Upper lobe of left lung (tissue), 6 donors: ENCODE data around the gene RSRC2. TPM values are rescaled to one million over a fixed set of nuclear protein-coding genes. Genes with fewer than 3 reads are reported as not detected.
"Not testable (repeated sequence)": the region's sequence is repeated elsewhere in the genome, so short reads cannot be mapped to it uniquely, and the experiment has no call there.

ENCODE experiments used
- ATAC-seq, 2 donors: fragments of 200-7000 bp; cut with Tn5 transposase; one replicate each; pipeline ENCODE4 v1.9.1; 2022; ENCODE audit warnings: mild to moderate bottlenecking in 2 of 2, moderate library complexity in 2 of 2; ENCODE audit not compliant: low FRiP score in 2 of 2
- DNase-seq, 2 donors: peaks; one replicate each; pipeline ENCODE4 v3.0.0-alpha.2; 2019 to 2020
- H3K27ac ChIP-seq, 4 donors: fragments of 200-600 bp; sonication (generic); one replicate each; pipeline ENCODE4 v1.5.1; 2016 to 2019
- H3K27me3 ChIP-seq, 4 donors: fragments of 200-600 bp; sonication (generic); one replicate each; pipeline ENCODE4 v1.5.1; 2017 to 2019
- H3K36me3 ChIP-seq, 4 donors: fragments of 200-600 bp; sonication (generic); one replicate each; pipeline ENCODE4 v1.5.1; 2016 to 2019
- H3K4me1 ChIP-seq, 4 donors: fragments of 200-600 bp; sonication (generic); one replicate each; pipeline ENCODE4 v1.5.1; 2018 to 2019
- H3K4me3 ChIP-seq, 4 donors: fragments of 200-600 bp; sonication (generic); one replicate each; pipeline ENCODE4 v1.5.1; 2017 to 2019; ENCODE audit warnings: mild to moderate bottlenecking in 2 of 4, moderate library complexity in 1 of 4
- H3K9me3 ChIP-seq, 4 donors: fragments of 200-600 bp; sonication (generic); one replicate each; pipeline ENCODE4 v1.5.1; 2018 to 2019
- CTCF ChIP-seq, 6 experiments: fragments of 450-650 bp in 4 of 6; fragments of 200-600 bp in 2 of 6; sonication (generic) in 2 of 6; IDR thresholded peaks; one replicate each; pipeline ENCODE4 v1.5.1; 2016 to 2019; ENCODE audit warnings: antibody characterized with exemption in 6 of 6
- EP300 ChIP-seq, 4 donors: sonication (generic); formaldehyde crosslinking; IDR thresholded peaks; one replicate each; pipeline ENCODE4 v1.5.1; 2017; ENCODE audit warnings: antibody characterized with exemption in 4 of 4, control low read depth in 2 of 4
- POLR2A ChIP-seq, 4 donors: fragments of 450-650 bp; IDR thresholded peaks; one replicate each; pipeline ENCODE4 v1.5.1; 2016 to 2017; ENCODE audit warnings: antibody characterized with exemption in 4 of 4, mild to moderate bottlenecking in 2 of 4
- POLR2AphosphoS5 ChIP-seq, 2 donors: sonication (generic); formaldehyde crosslinking; IDR thresholded peaks; one replicate each; pipeline ENCODE4 v1.5.1; 2017; ENCODE audit warnings: antibody characterized with exemption in 2 of 2
- WGBS, 2 donors: methylation state at CpG; one replicate each; pipeline ENCODE4 v1.1.5; 2017 to 2018; 5-methylcytosine and 5-hydroxymethylcytosine counted together
- total RNA-seq, 6 donors: library from RNA; depleted of rRNA in 4 of 6; stranded (reverse); fragments of >200 nt in 4 of 6; gene quantifications; one replicate each; pipeline versions ENCODE4 v1.1.0 to v1.2.1, GENCODE V29; 2016 to 2021
- donor health status: DM: no; HTN: no; CAD: no; lungs with moderate emphysema.
- donor health status: DM: no; HTN: yes; CAD: no; lungs with severe emphysema.

RSRC2 gene
- total RNA-seq = 100 to 1,000 TPM in 3 of 6 donors, 10 to 100 TPM in 3; 52.8 to 241 (median 88.3) TPM

GRCh38 chr12:122526683-122527477 is at the start of gene RSRC2, which contains the start of gene KNTC1:
RSRC2 (minus strand) TSS chr12:122526936; CDS start chr12:122526853, 83 bp downstream.
KNTC1 (plus strand) TSS chr12:122527249; CDS start chr12:122530064, 2,815 bp downstream.
- H3K27me3 ChIP-seq = no peaks in the 10 kb centered on the region
- H3K36me3 ChIP-seq = peaks cover under 1 to 15% (median 3%) of the 10 kb centered on the region in 4 donors
- H3K27ac ChIP-seq = peak within 1 kb of the TSS; percentile 98 to 100 (median 99)
- peaks cover 35 to 46% (median 41%) of the 10 kb centered on the region in 4 donors for H3K4me1 ChIP-seq
- peak within 1 kb of the TSS; percentile 58 to 79 (median 64) for H3K4me3 ChIP-seq
- no peak for TF ChIP-seq CTCF (IDR thresholded peaks at IDR 0.05)
- peak; percentile 95 to 96 for TF ChIP-seq POLR2AphosphoS5 (IDR thresholded peaks at IDR 0.05)
- TF ChIP-seq POLR2A (IDR thresholded peaks at IDR 0.05) = peak; percentile 93 to 99 (median 96)
- peak in 1 of 4 donors; percentile 72 for TF ChIP-seq EP300 (IDR thresholded peaks at IDR 0.05)
- no peaks in the 10 kb centered on the region for H3K9me3 ChIP-seq
- 0% methylated on average over 43 to 51 of the region's 51 CpGs for WGBS, 2 donors
- ATAC-seq = peak; percentile 98 to 100
- peak; percentile 94 to 99 for DNase-seq

GRCh38 chr12:122571821-122572220 is 45.1 kb upstream of the RSRC2 start:
- no peak for ATAC-seq
- WGBS, 2 donors = 88 to 89% methylated on average over 6 of the region's 6 CpGs
- no peaks in the 10 kb centered on the region for H3K27me3 ChIP-seq
- no peaks in the 10 kb centered on the region for H3K4me1 ChIP-seq
- no peak for DNase-seq
- H3K4me3 ChIP-seq = no peak overlapping the region
- H3K9me3 ChIP-seq = no peaks in the 10 kb centered on the region
- no peak overlapping the region for H3K27ac ChIP-seq
- peaks cover 0 to 49% (median 13%) of the 10 kb centered on the region in 4 donors for H3K36me3 ChIP-seq
- no peak for TF ChIP-seq CTCF (IDR thresholded peaks at IDR 0.05)

GRCh38 chr12:122570006-122570405 is 43.3 kb upstream of the RSRC2 start:
- H3K27me3 ChIP-seq, H3K9me3 ChIP-seq, H3K4me3 ChIP-seq, ATAC-seq, H3K27ac ChIP-seq, DNase-seq, H3K4me1 ChIP-seq: not testable (repeated sequence)
- H3K36me3 ChIP-seq = peaks cover 0 to 30% (median 10%) of the 10 kb centered on the region in 4 donors
- 90 to 92% methylated on average over 3 of the region's 3 CpGs for WGBS, 2 donors

- no peaks in the 10 kb centered on the region for H3K27me3 ChIP-seq
- H3K9me3 ChIP-seq = no peaks in the 10 kb centered on the region
- ATAC-seq (no peak), DNase-seq (no peak)
- TF ChIP-seq EP300 (IDR thresholded peaks at IDR 0.05) = no peak
- no peak for TF ChIP-seq POLR2AphosphoS5 (IDR thresholded peaks at IDR 0.05)
- TF ChIP-seq POLR2A (IDR thresholded peaks at IDR 0.05) = no peak
- no peak for TF ChIP-seq CTCF (IDR thresholded peaks at IDR 0.05)
- H3K4me3 ChIP-seq = no peak overlapping the region
- 96 to 99% methylated on average over 5 of the region's 5 CpGs for whole genome bisulfite sequencing, 2 donors
- no peaks in the 10 kb centered on the region for H3K4me1 ChIP-seq
- no peak overlapping the region for H3K27ac ChIP-seq
- peaks cover 0 to 25% (median 7%) of the 10 kb centered on the region in 4 donors for H3K36me3 ChIP-seq
Observed at GRCh38 chr12:122569288-122569687, 42.6 kb upstream of the RSRC2 start.

GRCh38 chr12:122566816-122567215 is 40.1 kb upstream of the RSRC2 start:
- H3K4me3 ChIP-seq, H3K27ac ChIP-seq, DNase-seq, H3K9me3 ChIP-seq, H3K4me1 ChIP-seq, ATAC-seq, H3K27me3 ChIP-seq: not testable (repeated sequence)
- 97% methylated on average over 5 of the region's 5 CpGs for WGBS, 2 donors
- peaks cover 0 to 24% (median 3%) of the 10 kb centered on the region in 4 donors for H3K36me3 ChIP-seq

GRCh38 chr12:122563361-122563760 is 36.6 kb upstream of the RSRC2 start:
- ATAC-seq (no peak), DNase-seq (no peak)
- Histone ChIP-seq H3K4me3 (no peak overlapping the region), H3K27me3 (no peaks in the 10 kb centered on the region), H3K4me1 (no peaks in the 10 kb centered on the region), H3K27ac (no peak overlapping the region), H3K36me3 (peaks cover 0 to 11% (median 3%) of the 10 kb centered on the region in 4 donors), H3K9me3 (no peaks in the 10 kb centered on the region)
- TF ChIP-seq POLR2A (IDR thresholded peaks at IDR 0.05) = no peak
- no peak for TF ChIP-seq EP300 (IDR thresholded peaks at IDR 0.05)
- no peak for TF ChIP-seq POLR2AphosphoS5 (IDR thresholded peaks at IDR 0.05)
- no peak for TF ChIP-seq CTCF (IDR thresholded peaks at IDR 0.05)
- WGBS, 2 donors = 99 to 100% methylated on average over 4 of the region's 4 CpGs
